GM11168 (cell line): ENCODE results near the gene DENND11.

Source experiments
- in situ Hi-C: fragments of 300-500 bp; cut with MboI; formaldehyde crosslinking; loops from one replicate; pipeline ENCODE4 v1.12.0; 2022; ENCODE audit warnings: low sequenced_read_pairs; ENCODE audit not compliant: unreplicated experiment

DENND11 gene

GRCh38 chr7:141702047-141702567 lies at the start of gene DENND11:
Gene DENND11, minus strand, starts transcription at chr7:141702166. Its CDS starts 13 bp downstream, at chr7:141702153.
- in situ Hi-C loops: no loop called here

GRCh38 chr7:141748396-141748795 lies 46.4 kb upstream of the DENND11 start:
- in situ Hi-C loops: no loop called here

- in situ Hi-C loops: no loop called here
These were observed 42.2 kb upstream of the DENND11 start for GRCh38 chr7:141744131-141744530.

GRCh38 chr7:141742229-141742628 lies 40.3 kb upstream of the DENND11 start:
- in situ Hi-C loops: no loop called here

- in situ Hi-C loops: no loop called here
These were observed 37.3 kb upstream of the DENND11 start for GRCh38 chr7:141739250-141739649.

- in situ Hi-C loops: no loop called here
These were observed 36.6 kb upstream of the DENND11 start for GRCh38 chr7:141738592-141739013.

- in situ Hi-C loops: no loop called here
These were observed 36.0 kb upstream of the DENND11 start, which contains the start of gene SSBP1 for GRCh38 chr7:141737836-141738591. Gene SSBP1, plus strand, starts transcription at chr7:141738358. Its CDS starts 809 bp downstream, at chr7:141739167.

GRCh38 chr7:141737118-141737835 lies 35.3 kb upstream of the DENND11 start:
- in situ Hi-C loops: no loop called here

GRCh38 chr7:141731476-141732149 lies 29.6 kb upstream of the DENND11 start:
- in situ Hi-C loops: no loop called here

- in situ Hi-C loops: no loop called here
These were observed 27.1 kb upstream of the DENND11 start for GRCh38 chr7:141729020-141729419.

- in situ Hi-C loops: no loop called here
These were observed 20.6 kb upstream of the DENND11 start for GRCh38 chr7:141722529-141722928.

GRCh38 chr7:141717450-141717849 lies 15.5 kb upstream of the DENND11 start:
- in situ Hi-C loops: no loop called here

- in situ Hi-C loops: no loop called here
These were observed 14.1 kb upstream of the DENND11 start for GRCh38 chr7:141715794-141716689.

GRCh38 chr7:141715018-141715417 lies 13.1 kb upstream of the DENND11 start:
- in situ Hi-C loops: no loop called here

GRCh38 chr7:141714571-141714970 lies 12.6 kb upstream of the DENND11 start:
- in situ Hi-C loops: no loop called here

GRCh38 chr7:141713890-141714289 lies 11.9 kb upstream of the DENND11 start:
- in situ Hi-C loops: no loop called here

GRCh38 chr7:141712603-141713255 lies 10.8 kb upstream of the DENND11 start:
- in situ Hi-C loops: no loop called here

- in situ Hi-C loops: no loop called here
These were observed 8.3 kb upstream of the DENND11 start for GRCh38 chr7:141710301-141710700.

- in situ Hi-C loops: no loop called here
These were observed 7.8 kb upstream of the DENND11 start for GRCh38 chr7:141709749-141710148.
